HCT116 (cell line): ENCODE data around the gene TRIM41. TPM values are rescaled to one million over a fixed set of nuclear protein-coding genes. Genes with fewer than 3 reads are reported as not detected.

ENCODE experiments used
- ATAC-seq: fragments of 200-7000 bp; cut with Tn5 transposase; 2 replicates; pipeline ENCODE4 v1.9.1; 2020; ENCODE audit warnings: mild to moderate bottlenecking, moderate library complexity
- BruUV-seq: library from RNA; stranded (reverse); fragments of 400-500 nt; replicated peaks from 2 replicates; lab custom pipeline; 2021; lab: Mats Ljungman, UMichigan
- CTCF ChIA-PET: fragments of 300-600 bp; sonication (Branson Sonifier 250); formaldehyde crosslinking; loops from one replicate; lab custom pipeline; 2021; ENCODE audit warnings: antibody characterized with exemption; lab: Charles Lee
- POLR2A ChIA-PET: fragments of 300-600, 350-600 bp; sonication (Branson Sonifier 250); formaldehyde crosslinking; loops from one replicate; lab custom pipeline; 2021; ENCODE audit warnings: antibody characterized with exemption; lab: Charles Lee
- RAD21 ChIA-PET, 2 experiments: fragments of 300-600 bp; sonication (Branson Sonifier 250); formaldehyde crosslinking; loops; one replicate each; lab custom pipeline; 2023; ENCODE audit warnings: low total read pairs in 2 of 2; ENCODE audit not compliant: uncharacterized antibody in 2 of 2, unreplicated experiment in 2 of 2, low non-redundant PET in 1 of 2; lab: Charles Lee
- DNase-seq: peaks from one replicate; pipeline ENCODE4 v3.0.0-alpha.2; 2010; ENCODE audit warnings: low read depth, low spot score
- H2AFZ ChIP-seq: fragments of 200-600 bp; shearing (Covaris generic), sonication (generic); 2 replicates; pipeline ENCODE4 v1.6.1; 2017; ENCODE audit warnings: low read depth, mixed run types, mixed read lengths, antibody characterized with exemption, low read length; ENCODE audit not compliant: poor library complexity, severe bottlenecking
- H3K27ac ChIP-seq: 2 replicates; pipeline ENCODE4 v1.5.1; 2012; ENCODE audit warnings: low read depth, low read length
- H3K27me3 ChIP-seq: fragments of 200-600 bp; sonication (generic); 2 replicates; pipeline ENCODE4 v1.6.1; 2016; ENCODE audit warnings: mixed run types, low read length, mixed read lengths; ENCODE audit not compliant: insufficient read depth
- H3K36me3 ChIP-seq, 2 experiments: fragments of 200-500 bp in 1 of 2; fragments of 200-600 bp in 1 of 2; sonication (Bioruptor generic) in 1 of 2; sonication (generic) in 1 of 2; 2 replicates each; pipeline versions ENCODE4 v1.5.1 to v1.6.1; 2014 to 2016; ENCODE audit warnings: low read length in 2 of 2, inconsistent platforms in 1 of 2, mixed read lengths in 1 of 2, mixed run types in 1 of 2; ENCODE audit not compliant: insufficient read depth in 2 of 2, control insufficient read depth in 1 of 2
- H3K4me1 ChIP-seq, 2 experiments: fragments of 200-600 bp in 1 of 2; sonication (generic) in 1 of 2; 2 replicates each; pipeline versions ENCODE4 v1.5.1 to v1.6.1; 2012 to 2017; ENCODE audit warnings: low read length in 2 of 2, inconsistent platforms in 1 of 2, mild to moderate bottlenecking in 1 of 2, mixed read lengths in 1 of 2, mixed run types in 1 of 2, moderate library complexity in 1 of 2; ENCODE audit not compliant: insufficient read depth in 2 of 2, control insufficient read depth in 1 of 2
- H3K4me2 ChIP-seq: fragments of 200-600 bp; sonication (generic); 2 replicates; pipeline ENCODE4 v1.6.1; 2017; ENCODE audit warnings: mixed run types, low read length, mixed read lengths
- H3K4me3 ChIP-seq, 2 experiments: fragments of 200-600 bp in 1 of 2; sonication (generic) in 1 of 2; replicated peaks in 1 of 2; 2 replicates each; pipeline ENCODE4 v1.5.1; 2011 to 2016; ENCODE audit warnings: low read length in 2 of 2, control low read depth in 1 of 2, low read depth in 1 of 2, mild to moderate bottlenecking in 1 of 2, mixed read lengths in 1 of 2, mixed run types in 1 of 2
- H3K79me2 ChIP-seq: fragments of 200-600 bp; sonication (generic); 2 replicates; pipeline ENCODE4 v1.6.1; 2017; ENCODE audit warnings: mild to moderate bottlenecking, mixed run types, low read length, moderate library complexity, mixed read lengths; ENCODE audit not compliant: insufficient read depth
- H3K9ac ChIP-seq: fragments of 200-600 bp; sonication (generic); 2 replicates; pipeline ENCODE4 v1.6.1; 2016; ENCODE audit warnings: low read length, mixed read lengths
- H3K9me2 ChIP-seq: fragments of 200-600 bp; sonication (generic), shearing (Covaris generic); 2 replicates; pipeline ENCODE4 v1.6.1; 2017; ENCODE audit warnings: mixed run types, mild to moderate bottlenecking, moderate library complexity; ENCODE audit not compliant: insufficient read depth
- H3K9me3 ChIP-seq, 2 experiments: fragments of 200-500 bp in 1 of 2; fragments of 200-600 bp in 1 of 2; sonication (Bioruptor generic) in 1 of 2; sonication (generic) in 1 of 2; 2 replicates each; pipeline ENCODE4 v1.6.1; 2014 to 2017; ENCODE audit warnings: low read length in 2 of 2, mixed read lengths in 2 of 2, inconsistent platforms in 1 of 2, low read depth in 1 of 2, mild to moderate bottlenecking in 1 of 2, mixed run types in 1 of 2, moderate library complexity in 1 of 2; ENCODE audit not compliant: control insufficient read depth in 1 of 2, insufficient read depth in 1 of 2
- H4K20me1 ChIP-seq: fragments of 200-600 bp; sonication (generic), shearing (Covaris generic); 2 replicates; pipeline ENCODE4 v1.6.1; 2017; ENCODE audit warnings: mixed run types, mild to moderate bottlenecking, moderate library complexity; ENCODE audit not compliant: insufficient read depth
- CEBPB ChIP-seq: IDR thresholded peaks from 2 replicates; pipeline ENCODE4 v1.6.1; 2012; ENCODE audit warnings: low read depth
- EZH2 ChIP-seq: fragments of 200-600 bp; sonication (generic); IDR thresholded peaks from 2 replicates; pipeline ENCODE4 v1.6.1; 2017; ENCODE audit warnings: antibody characterized with exemption, mixed run types
- FOSL1 ChIP-seq: IDR thresholded peaks from 2 replicates; pipeline ENCODE4 v1.6.1; 2012; ENCODE audit warnings: low read depth
- POLR2A ChIP-seq: IDR thresholded peaks from 2 replicates; pipeline ENCODE4 v1.7.0; 2011; ENCODE audit warnings: borderline replicate concordance; ENCODE audit not compliant: insufficient read depth, insufficient read length; ENCODE audit errors: extremely low read depth
- POLR2AphosphoS5 ChIP-seq: IDR thresholded peaks from 2 replicates; pipeline ENCODE4 v1.6.1; 2011; ENCODE audit warnings: mild to moderate bottlenecking, low read depth, low read length, moderate library complexity
- intact Hi-C: fragments of 100-400 bp; cut with micrococcal nuclease; formaldehyde crosslinking; loops from 2 replicates; pipeline ENCODE4 v1.10.0; 2022
- total RNA-seq: library from RNA; stranded (reverse); gene quantifications from one replicate; pipeline ENCODE4 v1.2.1, GENCODE V29; 2021; ENCODE audit not compliant: unreplicated experiment
- TF ChIP-seq, protein P1 (sequence below): IDR thresholded peaks from 2 replicates; pipeline ENCODE4 v1.6.1; 2011; ENCODE audit warnings: mild to moderate bottlenecking, low read length, moderate library complexity; ENCODE audit not compliant: insufficient replicate concordance; ENCODE audit errors: extremely low read depth

The TRIM41 gene
- total RNA-seq, 1 experiment from 2014 or later, result 51.8 TPM

DNA sequence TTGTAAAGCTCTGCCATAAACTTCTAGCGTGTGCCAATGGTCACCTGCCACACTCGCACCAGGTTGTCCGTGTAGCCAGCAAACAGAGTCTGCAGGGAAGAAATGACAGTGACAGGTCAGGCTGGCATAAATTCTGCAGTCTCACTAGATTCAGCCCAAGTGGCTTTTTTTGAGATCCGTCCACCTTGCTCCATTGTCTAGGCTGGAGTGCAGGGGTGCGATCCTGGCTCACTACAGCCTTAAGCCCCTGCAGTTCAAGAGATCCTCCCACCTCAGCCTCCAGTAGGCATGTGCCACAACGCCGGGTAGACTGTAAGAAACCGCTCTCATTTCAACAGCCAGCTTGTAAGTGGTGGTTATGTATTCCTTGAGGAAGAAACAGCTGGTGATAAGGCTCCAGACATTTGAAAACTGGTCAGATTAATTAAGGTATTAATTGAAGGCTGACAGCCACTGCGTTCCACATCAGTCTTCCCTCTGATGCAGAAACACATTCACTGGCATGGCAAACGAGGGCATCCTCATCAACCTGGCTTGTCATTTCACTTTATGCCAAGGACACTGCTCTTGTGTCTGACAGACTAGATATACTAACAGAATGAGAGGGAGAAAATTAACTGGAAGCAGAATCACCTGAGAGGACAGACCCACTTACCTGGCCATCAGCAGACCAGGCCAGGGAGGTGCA lies 14.0 kb downstream of the TRIM41 start:
- ChIA-PET POLR2A (interaction anchor here (0.9 kb wide), 1 partner anchor 49 kb away, joined by 3 read pairs; no protein-coding TSS in a partner anchor), CTCF (no interaction called here), RAD21 (no interaction called here)
- H3K4me2 ChIP-seq, result no peak overlapping the region
- H3K9ac ChIP-seq, result no peak overlapping the region
- TF ChIP-seq, protein P1, sequence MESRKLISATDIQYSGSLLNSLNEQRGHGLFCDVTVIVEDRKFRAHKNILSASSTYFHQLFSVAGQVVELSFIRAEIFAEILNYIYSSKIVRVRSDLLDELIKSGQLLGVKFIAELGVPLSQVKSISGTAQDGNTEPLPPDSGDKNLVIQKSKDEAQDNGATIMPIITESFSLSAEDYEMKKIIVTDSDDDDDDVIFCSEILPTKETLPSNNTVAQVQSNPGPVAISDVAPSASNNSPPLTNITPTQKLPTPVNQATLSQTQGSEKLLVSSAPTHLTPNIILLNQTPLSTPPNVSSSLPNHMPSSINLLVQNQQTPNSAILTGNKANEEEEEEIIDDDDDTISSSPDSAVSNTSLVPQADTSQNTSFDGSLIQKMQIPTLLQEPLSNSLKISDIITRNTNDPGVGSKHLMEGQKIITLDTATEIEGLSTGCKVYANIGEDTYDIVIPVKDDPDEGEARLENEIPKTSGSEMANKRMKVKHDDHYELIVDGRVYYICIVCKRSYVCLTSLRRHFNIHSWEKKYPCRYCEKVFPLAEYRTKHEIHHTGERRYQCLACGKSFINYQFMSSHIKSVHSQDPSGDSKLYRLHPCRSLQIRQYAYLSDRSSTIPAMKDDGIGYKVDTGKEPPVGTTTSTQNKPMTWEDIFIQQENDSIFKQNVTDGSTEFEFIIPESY, result no peak
- no peak for TF ChIP-seq CEBPB
- no peak for TF ChIP-seq EZH2
- no peak for TF ChIP-seq POLR2A
- TF ChIP-seq FOSL1, result no peak
- no peak; the same call in none of the 2 replicates for TF ChIP-seq POLR2AphosphoS5
- H3K9me2 ChIP-seq, result no peaks in the 10 kb centered on the region
- BruUV-seq, result no TSS peak
- H2AFZ ChIP-seq, result no peak overlapping the region
- H4K20me1 ChIP-seq, result peaks cover 51% of the 10 kb centered on the region; the same call in 1 of the 2 replicates
- ATAC-seq, result no peak
- peaks cover 55% of the 10 kb centered on the region for H3K79me2 ChIP-seq
- peaks cover 5 to 12% of the 10 kb centered on the region in 2 experiments for H3K4me1 ChIP-seq
- no peaks in the 10 kb centered on the region for H3K9me3 ChIP-seq
- H3K4me3 ChIP-seq, result no peak overlapping the region
- DNase-seq, result no peak
- H3K36me3 ChIP-seq, result peaks cover 52 to 71% of the 10 kb centered on the region in 2 experiments
- H3K27me3 ChIP-seq, result no peaks in the 10 kb centered on the region
- intact Hi-C loops, result no loop called here
- no peak overlapping the region for H3K27ac ChIP-seq
